ENCODE results near the gene ZNF23.

The ZNF23 gene

GRCh38 chr16:71484006-71484893, 22.2 kb upstream of the ZNF23 start:
- TF ChIP-seq, protein P1, sequence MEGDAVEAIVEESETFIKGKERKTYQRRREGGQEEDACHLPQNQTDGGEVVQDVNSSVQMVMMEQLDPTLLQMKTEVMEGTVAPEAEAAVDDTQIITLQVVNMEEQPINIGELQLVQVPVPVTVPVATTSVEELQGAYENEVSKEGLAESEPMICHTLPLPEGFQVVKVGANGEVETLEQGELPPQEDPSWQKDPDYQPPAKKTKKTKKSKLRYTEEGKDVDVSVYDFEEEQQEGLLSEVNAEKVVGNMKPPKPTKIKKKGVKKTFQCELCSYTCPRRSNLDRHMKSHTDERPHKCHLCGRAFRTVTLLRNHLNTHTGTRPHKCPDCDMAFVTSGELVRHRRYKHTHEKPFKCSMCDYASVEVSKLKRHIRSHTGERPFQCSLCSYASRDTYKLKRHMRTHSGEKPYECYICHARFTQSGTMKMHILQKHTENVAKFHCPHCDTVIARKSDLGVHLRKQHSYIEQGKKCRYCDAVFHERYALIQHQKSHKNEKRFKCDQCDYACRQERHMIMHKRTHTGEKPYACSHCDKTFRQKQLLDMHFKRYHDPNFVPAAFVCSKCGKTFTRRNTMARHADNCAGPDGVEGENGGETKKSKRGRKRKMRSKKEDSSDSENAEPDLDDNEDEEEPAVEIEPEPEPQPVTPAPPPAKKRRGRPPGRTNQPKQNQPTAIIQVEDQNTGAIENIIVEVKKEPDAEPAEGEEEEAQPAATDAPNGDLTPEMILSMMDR (IDR thresholded peaks at IDR 0.05; ENCODE audit: low read depth, low read length, missing control alignments): no peak

GRCh38 chr16:71482569-71482968, 20.5 kb upstream of the ZNF23 start:
- no peak overlapping the region for H3K4me3 ChIP-seq (ENCODE audit: low read depth, low read length)
- TF ChIP-seq, protein P1 (IDR thresholded peaks at IDR 0.05; ENCODE audit: low read depth, low read length, missing control alignments): no peak
- DNase-seq (ENCODE audit: low read depth): no peak

More at GRCh38 chr16:71484006-71484893, 22.2 kb upstream of the ZNF23 start:
- H3K4me3 ChIP-seq (ENCODE audit: low read depth, low read length): peak overlapping the region; percentile 64
- peak; percentile 86 for DNase-seq (ENCODE audit: low read depth)

- no peak overlapping the region for H3K4me3 ChIP-seq (ENCODE audit: low read depth, low read length)
- TF ChIP-seq, protein P1 (IDR thresholded peaks at IDR 0.05; ENCODE audit: low read depth, low read length, missing control alignments): no peak
- no peak for DNase-seq (ENCODE audit: low read depth)
These were observed 18.9 kb upstream of the ZNF23 start for GRCh38 chr16:71480956-71481355.

DNA sequence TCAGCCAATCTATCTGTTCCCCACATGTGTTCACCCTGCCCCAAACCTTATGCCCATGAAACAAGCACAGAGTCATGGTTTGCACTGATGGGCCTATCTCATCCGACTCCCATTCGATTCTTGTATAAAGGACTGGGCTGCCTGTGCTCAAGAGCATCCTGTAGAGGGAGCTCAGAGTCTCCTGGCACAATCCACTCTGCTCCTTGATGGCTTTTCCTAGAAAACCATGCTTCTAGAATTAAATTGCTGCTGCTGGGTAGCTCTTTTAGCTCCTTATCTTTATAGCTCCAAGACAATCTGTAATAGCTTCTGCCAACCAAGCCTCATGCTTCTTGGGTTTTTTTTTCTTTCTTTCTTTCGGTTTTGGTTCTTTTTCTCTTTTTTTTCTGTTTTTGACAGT, 17.4 kb upstream of the ZNF23 start:
- H3K4me3 ChIP-seq (ENCODE audit: low read depth, low read length): no peak overlapping the region
- TF ChIP-seq, protein P1 (IDR thresholded peaks at IDR 0.05; ENCODE audit: low read depth, low read length, missing control alignments): peak; percentile 37
- no peak for DNase-seq (ENCODE audit: low read depth)

- TF ChIP-seq, protein P1 (IDR thresholded peaks at IDR 0.05; ENCODE audit: low read depth, low read length, missing control alignments): no peak
- H3K4me3 ChIP-seq (ENCODE audit: low read depth, low read length): no peak overlapping the region
- no peak for DNase-seq (ENCODE audit: low read depth)
These were observed 14.5 kb upstream of the ZNF23 start for GRCh38 chr16:71476457-71477124.

- DNase-seq (ENCODE audit: low read depth): no peak
- no peak overlapping the region for H3K4me3 ChIP-seq (ENCODE audit: low read depth, low read length)
These were observed 12.8 kb upstream of the ZNF23 start for GRCh38 chr16:71474864-71475263.

More at GRCh38 chr16:71474864-71475263, 12.8 kb upstream of the ZNF23 start:
- TF ChIP-seq, protein P1 (IDR thresholded peaks at IDR 0.05; ENCODE audit: low read depth, low read length, missing control alignments): no peak

Data from GM12864 (cell line).